Stimulated activated CD4-positive, alpha-beta T cell treated with anti-CD3 and anti-CD28 coated beads, Interleukin-4, amount 100 ng/mL, for 1 hour (primary cell): ENCODE data around the gene CEP250.
"Not testable (repeated sequence)": the region's sequence is repeated elsewhere in the genome, so short reads cannot be mapped to it uniquely, and the experiment has no call there.

ENCODE experiments used
- DNase-seq: peaks from one replicate; pipeline ENCODE4 v3.0.0-alpha.2; 2020

Gene CEP250

GRCh38 chr20:35496481-35496880 lies 41.1 kb downstream of the CEP250 start:
- no peak for DNase-seq

- no peak for DNase-seq
Observed at GRCh38 chr20:35497320-35497719, 41.9 kb downstream of the CEP250 start.

GRCh38 chr20:35497780-35498189 lies 42.4 kb downstream of the CEP250 start:
- no peak for DNase-seq

- DNase-seq, result no peak
Observed at GRCh38 chr20:35499271-35499670, 43.9 kb downstream of the CEP250 start.

- DNase-seq, result no peak
Observed at GRCh38 chr20:35502352-35502751, 47.0 kb downstream of the CEP250 start.

- no peak for DNase-seq
Observed at GRCh38 chr20:35503281-35503680, 47.9 kb downstream of the CEP250 start.

GRCh38 chr20:35503841-35504561 lies 48.6 kb downstream of the CEP250 start:
- no peak for DNase-seq

- DNase-seq, result no peak
Observed at GRCh38 chr20:35504751-35505150, 49.4 kb downstream of the CEP250 start.

GRCh38 chr20:35506179-35506578 lies 50.8 kb downstream of the CEP250 start:
- no peak for DNase-seq

GRCh38 chr20:35506872-35507638 lies 51.7 kb downstream of the CEP250 start:
- DNase-seq, result no peak

- DNase-seq, result no peak
Observed at GRCh38 chr20:35508493-35509218, 53.3 kb downstream of the CEP250 start.

- no peak for DNase-seq
Observed at GRCh38 chr20:35510951-35511735, 55.7 kb downstream of the CEP250 start.

- no peak for DNase-seq
Observed at GRCh38 chr20:35511814-35512420, 56.5 kb downstream of the CEP250 start.

GRCh38 chr20:35514371-35514932 lies 59.1 kb downstream of the CEP250 start:
- no peak for DNase-seq

GRCh38 chr20:35515341-35515740 lies 59.9 kb downstream of the CEP250 start:
- DNase-seq, result no peak

GRCh38 chr20:35515949-35516645 lies 60.7 kb downstream of the CEP250 start:
- DNase-seq, result no peak

GRCh38 chr20:35517125-35517524 lies 61.7 kb downstream of the CEP250 start:
- no peak for DNase-seq

- not testable (repeated sequence) for DNase-seq
Observed at GRCh38 chr20:35517767-35518166, 62.4 kb downstream of the CEP250 start.

- no peak for DNase-seq
Observed at GRCh38 chr20:35518955-35519354, 63.6 kb downstream of the CEP250 start.

- peak; percentile 21 for DNase-seq
Observed at GRCh38 chr20:35523298-35523888, 68.0 kb downstream of the CEP250 start.

- no peak for DNase-seq
Observed at GRCh38 chr20:35525639-35526038, 70.2 kb downstream of the CEP250 start.
